BLaER1 treated with 17β-estradiol and CSF1 and Interleukin-3, amounts not matched to agents 10 nM and 100 nM (cell line): ENCODE measurements around the gene NOTCH1.
"Not testable (repeated sequence)": the region's sequence is repeated elsewhere in the genome, so short reads cannot be mapped to it uniquely, and the experiment has no call there.

Experiments
- H3K27ac ChIP-seq, 11 experiments: shearing (Covaris generic); formaldehyde crosslinking; 2 replicates each; pipeline ENCODE4 v1.8.1; 2022
- H3K27me3 ChIP-seq, 11 experiments: shearing (Covaris generic); formaldehyde crosslinking; 2 replicates each; pipeline ENCODE4 v1.8.1; 2022
- H3K36me3 ChIP-seq, 11 experiments: shearing (Covaris generic); formaldehyde crosslinking; 2 replicates each; pipeline ENCODE4 v1.8.1; 2022
- H3K4me1 ChIP-seq, 10 experiments: shearing (Covaris generic); formaldehyde crosslinking; 2 replicates each; pipeline ENCODE4 v1.8.1; 2022
- H3K4me2 ChIP-seq, 11 experiments: shearing (Covaris generic); formaldehyde crosslinking; 2 replicates each; pipeline ENCODE4 v1.8.1; 2022
- H3K4me3 ChIP-seq, 10 experiments: shearing (Covaris generic); formaldehyde crosslinking; 2 replicates each; pipeline ENCODE4 v1.8.1; 2022
- H3K9ac ChIP-seq, 11 experiments: shearing (Covaris generic); formaldehyde crosslinking; 2 replicates each; pipeline ENCODE4 v1.8.1; 2022
- H3K9me3 ChIP-seq, 11 experiments: shearing (Covaris generic); formaldehyde crosslinking; replicated peaks in 1 of 11; 2 replicates each; pipeline ENCODE4 v1.8.1; 2022
- H4K20me1 ChIP-seq, 11 experiments: shearing (Covaris generic); formaldehyde crosslinking; 2 replicates each; pipeline ENCODE4 v1.8.1; 2022
- Cebpa-rat ChIP-seq, 11 experiments: shearing (Covaris generic); IDR thresholded peaks; 2 replicates each; pipeline ENCODE4 v1.8.1; 2022

NOTCH1 gene

GRCh38 chr9:136575626-136576268 is 29.9 kb upstream of the NOTCH1 start:
- Histone ChIP-seq H3K4me1 (peaks cover 42 to 74% (median 63%) of the 10 kb centered on the region in 10 experiments), H3K4me2 (peak overlapping the region; percentile 47 to 94 (median 83))
- no peak for TF ChIP-seq Cebpa-rat (IDR thresholded peaks at IDR 0.05)

GRCh38 chr9:136574606-136575005 is 28.8 kb upstream of the NOTCH1 start:
- not testable (repeated sequence) for H3K4me3 ChIP-seq, H3K9me3 ChIP-seq, H3K27ac ChIP-seq, H3K9ac ChIP-seq, H3K36me3 ChIP-seq
- Histone ChIP-seq H3K4me1 (peaks cover 37 to 77% (median 67%) of the 10 kb centered on the region in 10 experiments), H4K20me1 (peaks cover 0 to 14% (median 0%) of the 10 kb centered on the region in 11 experiments; a peak in 5 of 22 replicates), H3K4me2 (peak overlapping the region in 1 of 11 experiments; percentile 23; a peak in 2 of 22 replicates), H3K27me3 (peaks cover 0 to 18% (median 0%) of the 10 kb centered on the region in 11 experiments; a peak in 4 of 22 replicates)

More at GRCh38 chr9:136575626-136576268, 29.9 kb upstream of the NOTCH1 start:
- Histone ChIP-seq H3K27ac (peak overlapping the region in 1 of 11 experiments; percentile 61; a peak in 1 of 22 replicates), H3K4me3 (no peak overlapping the region), H4K20me1 (peaks cover 0 to 15% (median 0%) of the 10 kb centered on the region in 11 experiments; a peak in 5 of 22 replicates), H3K27me3 (peaks cover 0 to 20% (median 0%) of the 10 kb centered on the region in 11 experiments; a peak in 4 of 22 replicates), H3K9ac (peak overlapping the region in 1 of 11 experiments; percentile 32; a peak in 1 of 22 replicates), H3K36me3 (no peaks in the 10 kb centered on the region), H3K9me3 (no peaks in the 10 kb centered on the region)

- H3K4me3 ChIP-seq: no peak overlapping the region
- no peak overlapping the region for H3K9ac ChIP-seq
- no peak for TF ChIP-seq Cebpa-rat (IDR thresholded peaks at IDR 0.05)
- H3K4me1 ChIP-seq: peaks cover 22 to 70% (median 57%) of the 10 kb centered on the region in 10 experiments
- peaks cover 0 to 2% (median 0%) of the 10 kb centered on the region in 11 experiments; a peak in 3 of 22 replicates for H3K27me3 ChIP-seq
- no peaks in the 10 kb centered on the region for H3K36me3 ChIP-seq
- H3K4me2 ChIP-seq: peak overlapping the region in 4 of 11 experiments; percentile 25 to 34 (median 28); a peak in 6 of 22 replicates
- no peaks in the 10 kb centered on the region for H3K9me3 ChIP-seq
- H4K20me1 ChIP-seq: no peaks in the 10 kb centered on the region; a peak in 1 of 22 replicates
- H3K27ac ChIP-seq: no peak overlapping the region
These were observed 27.2 kb upstream of the NOTCH1 start for GRCh38 chr9:136572828-136573625.

GRCh38 chr9:136572003-136572827 is 26.4 kb upstream of the NOTCH1 start:
- Histone ChIP-seq H3K36me3 (no peaks in the 10 kb centered on the region), H3K27ac (no peak overlapping the region), H3K9me3 (no peaks in the 10 kb centered on the region), H4K20me1 (no peaks in the 10 kb centered on the region), H3K4me1 (peaks cover 16 to 70% (median 49%) of the 10 kb centered on the region in 10 experiments), H3K4me3 (no peak overlapping the region), H3K9ac (no peak overlapping the region), H3K27me3 (no peaks in the 10 kb centered on the region), H3K4me2 (peak overlapping the region in 8 of 11 experiments; percentile 3 to 53 (median 28); a peak in 8 of 22 replicates)
- no peak for TF ChIP-seq Cebpa-rat (IDR thresholded peaks at IDR 0.05)

- Histone ChIP-seq H3K27me3 (no peaks in the 10 kb centered on the region), H3K4me2 (peak overlapping the region in 7 of 11 experiments; percentile 7 to 53 (median 26); a peak in 10 of 22 replicates), H3K36me3 (no peaks in the 10 kb centered on the region), H3K4me1 (peaks cover 9 to 66% (median 44%) of the 10 kb centered on the region in 10 experiments), H4K20me1 (no peaks in the 10 kb centered on the region), H3K9ac (0 out of 22 replicates have a peak overlapping the region, but pooled peaks of 1 of the 11 experiments have one; percentile 11), H3K9me3 (no peaks in the 10 kb centered on the region), H3K4me3 (no peak overlapping the region), H3K27ac (0 out of 22 replicates have a peak overlapping the region, but pooled peaks of 1 of the 11 experiments have one; percentile 20)
- no peak for TF ChIP-seq Cebpa-rat (IDR thresholded peaks at IDR 0.05)
These were observed 25.7 kb upstream of the NOTCH1 start for GRCh38 chr9:136571531-136571930.

GRCh38 chr9:136570916-136571315 is 25.1 kb upstream of the NOTCH1 start:
- Histone ChIP-seq H3K4me3 (no peak overlapping the region), H3K4me1 (peaks cover 3 to 66% (median 41%) of the 10 kb centered on the region in 10 experiments), H4K20me1 (no peaks in the 10 kb centered on the region), H3K36me3 (no peaks in the 10 kb centered on the region), H3K9me3 (no peaks in the 10 kb centered on the region), H3K9ac (peak overlapping the region in 1 of 11 experiments; percentile 23; a peak in 1 of 22 replicates), H3K27me3 (no peaks in the 10 kb centered on the region), H3K4me2 (peak overlapping the region in 9 of 11 experiments; percentile 7 to 53 (median 19); a peak in 11 of 22 replicates), H3K27ac (peak overlapping the region in 1 of 11 experiments; percentile 20; a peak in 1 of 22 replicates)
- TF ChIP-seq Cebpa-rat (IDR thresholded peaks at IDR 0.05): no peak

- no peaks in the 10 kb centered on the region for H3K36me3 ChIP-seq
- no peaks in the 10 kb centered on the region for H3K27me3 ChIP-seq
- H3K4me1 ChIP-seq: peaks cover under 1 to 66% (median 39%) of the 10 kb centered on the region in 10 experiments; a peak in 19 of 20 replicates
- peak overlapping the region in 7 of 11 experiments; percentile 7 to 51 (median 15); a peak in 7 of 22 replicates for H3K4me2 ChIP-seq
- H3K4me3 ChIP-seq: no peak overlapping the region
- TF ChIP-seq Cebpa-rat (IDR thresholded peaks at IDR 0.05): no peak
- peak overlapping the region in 1 of 11 experiments; percentile 20; a peak in 1 of 22 replicates for H3K27ac ChIP-seq
- H3K9ac ChIP-seq: peak overlapping the region in 1 of 11 experiments; percentile 23; a peak in 1 of 22 replicates
- H3K9me3 ChIP-seq: no peaks in the 10 kb centered on the region
- H4K20me1 ChIP-seq: no peaks in the 10 kb centered on the region
These were observed 24.5 kb upstream of the NOTCH1 start for GRCh38 chr9:136570191-136570845.
